ENCODE measurements around the gene OMG.

The OMG gene

GRCh38 chr17:31248986-31249834 lies 47.8 kb downstream of the OMG start:
- TF ChIP-seq, protein P1, sequence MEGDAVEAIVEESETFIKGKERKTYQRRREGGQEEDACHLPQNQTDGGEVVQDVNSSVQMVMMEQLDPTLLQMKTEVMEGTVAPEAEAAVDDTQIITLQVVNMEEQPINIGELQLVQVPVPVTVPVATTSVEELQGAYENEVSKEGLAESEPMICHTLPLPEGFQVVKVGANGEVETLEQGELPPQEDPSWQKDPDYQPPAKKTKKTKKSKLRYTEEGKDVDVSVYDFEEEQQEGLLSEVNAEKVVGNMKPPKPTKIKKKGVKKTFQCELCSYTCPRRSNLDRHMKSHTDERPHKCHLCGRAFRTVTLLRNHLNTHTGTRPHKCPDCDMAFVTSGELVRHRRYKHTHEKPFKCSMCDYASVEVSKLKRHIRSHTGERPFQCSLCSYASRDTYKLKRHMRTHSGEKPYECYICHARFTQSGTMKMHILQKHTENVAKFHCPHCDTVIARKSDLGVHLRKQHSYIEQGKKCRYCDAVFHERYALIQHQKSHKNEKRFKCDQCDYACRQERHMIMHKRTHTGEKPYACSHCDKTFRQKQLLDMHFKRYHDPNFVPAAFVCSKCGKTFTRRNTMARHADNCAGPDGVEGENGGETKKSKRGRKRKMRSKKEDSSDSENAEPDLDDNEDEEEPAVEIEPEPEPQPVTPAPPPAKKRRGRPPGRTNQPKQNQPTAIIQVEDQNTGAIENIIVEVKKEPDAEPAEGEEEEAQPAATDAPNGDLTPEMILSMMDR (IDR thresholded peaks at IDR 0.05; ENCODE audit: low read depth, low read length, missing control alignments) = no peak
- no peak overlapping the region for H3K4me3 ChIP-seq (replicated peaks; ENCODE audit: low read depth, low read length)
- no peak for DNase-seq (ENCODE audit: extremely low read depth, low read depth)
